NCI-H82 treated with DMSO at 0.1 percent for 48 hours (cell line): Measurements from ENCODE around the gene TMBIM4.

ENCODE experiments used
- DNase-seq: peaks from one replicate; lab custom pipeline; 2025; ENCODE audit not compliant: unreplicated experiment; lab: John Stamatoyannopoulos, UW

The TMBIM4 gene

GRCh38 chr12:66103016-66103913, 66.5 kb downstream of the TMBIM4 start:
- no peak for DNase-seq

DNA sequence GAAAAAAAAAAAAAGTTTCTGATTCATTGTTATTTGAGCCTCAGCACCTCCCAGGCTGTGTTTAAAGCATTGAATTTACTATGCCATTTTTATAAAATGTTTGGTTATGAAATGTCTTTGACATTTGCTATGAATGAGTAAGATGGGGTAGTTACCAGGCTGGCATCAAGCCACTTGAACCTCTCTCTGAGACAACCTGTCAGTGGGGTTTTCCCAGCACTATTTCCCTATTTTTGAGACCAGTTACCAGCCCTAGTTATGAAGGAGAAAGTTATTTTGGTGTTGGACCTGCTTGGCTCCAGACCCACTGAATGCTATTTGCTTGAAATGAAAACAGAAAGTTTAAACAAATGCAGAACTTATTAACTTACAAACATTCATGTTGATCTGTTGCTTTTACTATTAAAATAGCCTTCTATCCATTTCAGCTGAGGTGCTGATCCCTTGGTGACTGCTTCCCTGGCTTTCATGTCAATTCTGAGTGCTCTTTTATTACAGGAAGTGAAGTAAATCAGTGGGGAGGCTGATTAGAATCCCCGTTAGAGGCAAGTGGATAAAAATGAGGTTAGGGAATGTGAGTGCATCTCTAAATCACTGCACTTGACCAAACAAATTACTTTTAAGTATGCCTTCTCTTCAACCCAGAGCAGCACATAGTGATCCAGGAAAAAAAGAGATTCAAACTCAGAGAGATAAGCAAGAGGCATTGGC, 77.1 kb downstream of the TMBIM4 start:
- DNase-seq: no peak

- no peak for DNase-seq
These were observed 79.6 kb downstream of the TMBIM4 start for GRCh38 chr12:66090157-66090556.

GRCh38 chr12:66087365-66087943, 82.3 kb downstream of the TMBIM4 start:
- no peak for DNase-seq

DNA sequence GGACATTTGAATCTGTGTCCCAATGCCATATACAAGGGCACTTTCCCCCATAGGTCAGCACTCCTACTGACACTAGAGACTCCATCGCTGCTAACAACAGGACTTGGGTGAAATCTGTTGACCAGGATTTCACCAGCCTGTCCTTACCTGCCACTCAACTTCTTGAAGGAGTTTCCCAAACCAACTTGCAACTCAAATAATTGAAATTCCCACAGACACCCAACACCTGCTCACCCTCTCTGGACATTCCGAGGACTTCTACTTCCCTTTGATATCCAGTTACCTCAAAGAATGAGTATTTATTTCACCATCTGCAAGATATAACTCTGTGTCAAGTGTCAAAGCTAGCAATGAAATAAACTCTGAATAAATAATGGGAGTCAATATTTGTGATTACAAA, 83.8 kb downstream of the TMBIM4 start:
- DNase-seq: no peak
